SK-N-SH (cell line): Measurements from ENCODE around the gene CLIC5.
"Not testable (repeated sequence)": the region's sequence is repeated elsewhere in the genome, so short reads cannot be mapped to it uniquely, and the experiment has no call there.

Source experiments
- NRF1 ChIP-seq: IDR thresholded peaks from 2 replicates; pipeline ENCODE4 v1.6.1; 2012; ENCODE audit warnings: low read depth, mild to moderate bottlenecking, low read length
- TCF12 ChIP-seq: IDR thresholded peaks from 2 replicates; pipeline ENCODE4 v1.4.0; 2012
- TF ChIP-seq, protein P1 (sequence below): fragments of 200-600 bp; sonication (generic); IDR thresholded peaks from 2 replicates; pipeline ENCODE4 v1.6.1; 2017; ENCODE audit warnings: antibody characterized with exemption, mild to moderate bottlenecking, moderate library complexity
- TF ChIP-seq, protein P2 (sequence below): IDR thresholded peaks from 2 replicates; pipeline ENCODE4 v1.4.0; 2012; ENCODE audit warnings: low read depth, borderline replicate concordance

DNA sequence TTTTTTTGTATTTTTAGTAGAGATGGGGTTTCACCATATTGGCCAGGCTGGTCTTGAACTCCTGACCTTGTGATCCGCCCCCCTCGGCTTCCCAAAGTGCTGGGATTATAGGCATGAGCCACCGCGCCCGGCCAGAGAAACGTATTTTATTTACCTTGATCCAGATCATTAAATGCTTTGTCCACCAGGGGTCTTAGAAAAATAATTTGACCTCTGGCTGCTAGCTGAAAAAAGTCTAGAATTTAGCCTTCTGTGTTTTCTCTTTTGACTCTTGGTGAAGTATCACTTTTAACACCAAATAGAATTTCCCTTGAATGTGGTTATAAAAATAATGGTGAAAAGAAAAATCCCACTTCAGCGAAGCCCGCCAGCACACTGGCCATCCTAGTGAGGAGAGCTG is 89.2 kb downstream of the CLIC5 start:
- TF ChIP-seq, protein P1, sequence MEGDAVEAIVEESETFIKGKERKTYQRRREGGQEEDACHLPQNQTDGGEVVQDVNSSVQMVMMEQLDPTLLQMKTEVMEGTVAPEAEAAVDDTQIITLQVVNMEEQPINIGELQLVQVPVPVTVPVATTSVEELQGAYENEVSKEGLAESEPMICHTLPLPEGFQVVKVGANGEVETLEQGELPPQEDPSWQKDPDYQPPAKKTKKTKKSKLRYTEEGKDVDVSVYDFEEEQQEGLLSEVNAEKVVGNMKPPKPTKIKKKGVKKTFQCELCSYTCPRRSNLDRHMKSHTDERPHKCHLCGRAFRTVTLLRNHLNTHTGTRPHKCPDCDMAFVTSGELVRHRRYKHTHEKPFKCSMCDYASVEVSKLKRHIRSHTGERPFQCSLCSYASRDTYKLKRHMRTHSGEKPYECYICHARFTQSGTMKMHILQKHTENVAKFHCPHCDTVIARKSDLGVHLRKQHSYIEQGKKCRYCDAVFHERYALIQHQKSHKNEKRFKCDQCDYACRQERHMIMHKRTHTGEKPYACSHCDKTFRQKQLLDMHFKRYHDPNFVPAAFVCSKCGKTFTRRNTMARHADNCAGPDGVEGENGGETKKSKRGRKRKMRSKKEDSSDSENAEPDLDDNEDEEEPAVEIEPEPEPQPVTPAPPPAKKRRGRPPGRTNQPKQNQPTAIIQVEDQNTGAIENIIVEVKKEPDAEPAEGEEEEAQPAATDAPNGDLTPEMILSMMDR: peak; percentile 39; the same call in 1 of the 2 replicates
- TF ChIP-seq, protein P2, sequence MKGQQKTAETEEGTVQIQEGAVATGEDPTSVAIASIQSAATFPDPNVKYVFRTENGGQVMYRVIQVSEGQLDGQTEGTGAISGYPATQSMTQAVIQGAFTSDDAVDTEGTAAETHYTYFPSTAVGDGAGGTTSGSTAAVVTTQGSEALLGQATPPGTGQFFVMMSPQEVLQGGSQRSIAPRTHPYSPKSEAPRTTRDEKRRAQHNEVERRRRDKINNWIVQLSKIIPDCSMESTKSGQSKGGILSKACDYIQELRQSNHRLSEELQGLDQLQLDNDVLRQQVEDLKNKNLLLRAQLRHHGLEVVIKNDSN: not testable (repeated sequence)
- not testable (repeated sequence) for TF ChIP-seq TCF12, NRF1
